Sigmoid colon (tissue), 4 donors: ENCODE measurements around the gene NDUFC1.

Experiments used
- EP300 ChIP-seq, 4 donors: sonication (generic); formaldehyde crosslinking; IDR thresholded peaks; one replicate each; pipeline ENCODE4 v1.6.1; 2017; ENCODE audit warnings: antibody characterized with exemption in 4 of 4
- TF ChIP-seq, protein P1 (sequence below), 4 experiments: fragments of 450-650 bp in 3 of 4; fragments of 200-600 bp in 1 of 4; IDR thresholded peaks; one replicate each; pipeline ENCODE4 v1.5.1; 2016 to 2019; ENCODE audit warnings: antibody characterized with exemption in 4 of 4, mild to moderate bottlenecking in 3 of 4, moderate library complexity in 2 of 4

DNA sequence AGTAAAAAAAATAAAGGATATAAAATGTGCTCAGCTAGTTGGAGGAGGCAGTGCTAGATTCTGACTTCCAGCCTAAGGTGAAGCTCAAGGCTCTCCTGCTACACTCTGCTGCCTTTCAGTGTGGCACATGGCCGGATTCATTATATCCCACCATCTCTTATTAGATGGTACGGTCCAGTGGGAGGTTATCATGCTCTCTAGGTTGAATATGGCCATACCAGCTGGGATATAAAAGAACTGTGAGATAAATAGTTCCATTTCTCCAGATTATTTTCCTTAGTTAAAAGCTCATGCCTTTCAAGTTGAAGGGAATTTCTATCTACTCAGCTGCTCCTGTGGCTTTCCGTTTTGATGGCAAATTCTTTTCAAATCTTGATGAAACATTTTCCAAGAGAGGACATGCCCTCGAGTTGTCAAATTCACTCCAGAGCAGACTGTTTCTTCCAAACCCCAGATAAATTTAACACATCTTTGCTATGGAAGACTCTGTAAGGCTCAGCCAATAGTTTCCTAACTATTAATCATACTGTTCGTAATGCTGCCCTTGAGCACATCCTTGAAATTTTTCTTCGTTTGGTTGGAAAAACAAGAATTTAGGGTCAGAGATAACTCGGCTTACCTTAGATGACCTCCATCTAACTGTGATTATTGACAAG, 20.1 kb downstream of the NDUFC1 start:
- TF ChIP-seq, protein P1, sequence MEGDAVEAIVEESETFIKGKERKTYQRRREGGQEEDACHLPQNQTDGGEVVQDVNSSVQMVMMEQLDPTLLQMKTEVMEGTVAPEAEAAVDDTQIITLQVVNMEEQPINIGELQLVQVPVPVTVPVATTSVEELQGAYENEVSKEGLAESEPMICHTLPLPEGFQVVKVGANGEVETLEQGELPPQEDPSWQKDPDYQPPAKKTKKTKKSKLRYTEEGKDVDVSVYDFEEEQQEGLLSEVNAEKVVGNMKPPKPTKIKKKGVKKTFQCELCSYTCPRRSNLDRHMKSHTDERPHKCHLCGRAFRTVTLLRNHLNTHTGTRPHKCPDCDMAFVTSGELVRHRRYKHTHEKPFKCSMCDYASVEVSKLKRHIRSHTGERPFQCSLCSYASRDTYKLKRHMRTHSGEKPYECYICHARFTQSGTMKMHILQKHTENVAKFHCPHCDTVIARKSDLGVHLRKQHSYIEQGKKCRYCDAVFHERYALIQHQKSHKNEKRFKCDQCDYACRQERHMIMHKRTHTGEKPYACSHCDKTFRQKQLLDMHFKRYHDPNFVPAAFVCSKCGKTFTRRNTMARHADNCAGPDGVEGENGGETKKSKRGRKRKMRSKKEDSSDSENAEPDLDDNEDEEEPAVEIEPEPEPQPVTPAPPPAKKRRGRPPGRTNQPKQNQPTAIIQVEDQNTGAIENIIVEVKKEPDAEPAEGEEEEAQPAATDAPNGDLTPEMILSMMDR (IDR thresholded peaks at IDR 0.05), result no peak
- TF ChIP-seq EP300 (IDR thresholded peaks at IDR 0.05), result no peak
